Chondrocyte (in vitro differentiated cells): ENCODE measurements around the gene KLF15. TPM values are rescaled to one million over a fixed set of nuclear protein-coding genes. Genes with fewer than 3 reads are reported as not detected.

Experiments used
- DNase-seq: peaks from one replicate; pipeline ENCODE4 v3.0.0; 2021; ENCODE audit warnings: mixed read lengths, low spot score
- H3K27ac Mint-ChIP-seq: one replicate; pipeline ENCODE4 v1.8.0; 2021; ENCODE audit warnings: mild to moderate bottlenecking, moderate library complexity, mixed read lengths; ENCODE audit not compliant: unreplicated experiment
- H3K27me3 Mint-ChIP-seq: 2 replicates; pipeline ENCODE4 v1.8.0; 2021; ENCODE audit warnings: low read depth, mixed read lengths
- H3K36me3 Mint-ChIP-seq: 2 replicates; pipeline ENCODE4 v1.8.0; 2021; ENCODE audit warnings: low read depth, mixed read lengths
- H3K4me1 Mint-ChIP-seq: 2 replicates; pipeline ENCODE4 v1.8.0; 2021; ENCODE audit warnings: low read depth, mild to moderate bottlenecking, mixed read lengths
- H3K4me3 Mint-ChIP-seq: one replicate; pipeline ENCODE4 v1.8.0; 2021; ENCODE audit warnings: mild to moderate bottlenecking, moderate library complexity, mixed read lengths; ENCODE audit not compliant: unreplicated experiment
- H3K9me3 Mint-ChIP-seq: 2 replicates; pipeline ENCODE4 v1.8.0; 2021; ENCODE audit warnings: low read depth, mixed read lengths
- CTCF ChIP-seq: fragments of 200-600 bp; sonication (generic); IDR thresholded peaks from 2 replicates; pipeline ENCODE4 v1.5.0; 2021; ENCODE audit warnings: antibody characterized with exemption, mild to moderate bottlenecking, moderate library complexity
- total RNA-seq: library from RNA; stranded (reverse); gene quantifications from 3 replicates; pipeline ENCODE4 v1.2.1, GENCODE V29; 2021

Gene KLF15
- total RNA-seq, 1 donor from 2014 or later, result 1.3 TPM

DNA sequence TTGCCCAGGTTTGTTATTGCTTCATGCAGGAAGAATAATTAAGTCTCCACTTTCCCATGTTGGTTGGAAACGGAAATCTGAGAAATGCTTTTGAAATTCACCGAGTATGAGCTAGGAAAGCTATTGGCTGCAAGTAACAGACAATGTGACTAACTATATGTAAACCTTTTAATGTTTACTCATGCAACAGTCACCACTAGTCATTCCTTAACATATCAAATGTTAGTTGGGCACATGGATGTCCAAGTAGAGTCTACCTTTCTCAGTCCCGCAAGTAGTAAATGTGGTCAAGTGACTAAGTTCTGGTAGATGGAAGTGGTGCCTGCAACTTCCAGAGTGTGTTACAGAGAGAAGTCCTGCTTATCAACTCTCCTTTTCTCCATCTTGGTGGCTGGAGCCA, 52.5 kb downstream of the KLF15 start:
- H3K4me1 Mint-ChIP-seq, result peaks cover 10% of the 10 kb centered on the region
- H3K27me3 Mint-ChIP-seq, result no peaks in the 10 kb centered on the region
- H3K4me3 Mint-ChIP-seq, result no peak overlapping the region
- no peak for DNase-seq
- H3K27ac Mint-ChIP-seq, result no peak overlapping the region
- peaks cover 22% of the 10 kb centered on the region for H3K9me3 Mint-ChIP-seq
- peaks cover 4% of the 10 kb centered on the region for H3K36me3 Mint-ChIP-seq
- TF ChIP-seq CTCF, result no peak

- Mint-ChIP-seq H3K9me3 (peaks cover 22% of the 10 kb centered on the region), H3K4me3 (no peak overlapping the region), H3K4me1 (peaks cover 10% of the 10 kb centered on the region), H3K36me3 (peaks cover 4% of the 10 kb centered on the region), H3K27me3 (no peaks in the 10 kb centered on the region), H3K27ac (no peak overlapping the region)
- TF ChIP-seq CTCF, result no peak
- no peak for DNase-seq
These were observed 52.9 kb downstream of the KLF15 start for GRCh38 chr3:126304291-126304690.

GRCh38 chr3:126303272-126303671, 53.9 kb downstream of the KLF15 start:
- Mint-ChIP-seq H3K9me3 (peaks cover 32% of the 10 kb centered on the region), H3K4me1 (peaks cover 10% of the 10 kb centered on the region), H3K27me3 (no peaks in the 10 kb centered on the region), H3K36me3 (peaks cover 4% of the 10 kb centered on the region), H3K4me3 (no peak overlapping the region), H3K27ac (no peak overlapping the region)
- TF ChIP-seq CTCF, result no peak
- no peak for DNase-seq

DNA sequence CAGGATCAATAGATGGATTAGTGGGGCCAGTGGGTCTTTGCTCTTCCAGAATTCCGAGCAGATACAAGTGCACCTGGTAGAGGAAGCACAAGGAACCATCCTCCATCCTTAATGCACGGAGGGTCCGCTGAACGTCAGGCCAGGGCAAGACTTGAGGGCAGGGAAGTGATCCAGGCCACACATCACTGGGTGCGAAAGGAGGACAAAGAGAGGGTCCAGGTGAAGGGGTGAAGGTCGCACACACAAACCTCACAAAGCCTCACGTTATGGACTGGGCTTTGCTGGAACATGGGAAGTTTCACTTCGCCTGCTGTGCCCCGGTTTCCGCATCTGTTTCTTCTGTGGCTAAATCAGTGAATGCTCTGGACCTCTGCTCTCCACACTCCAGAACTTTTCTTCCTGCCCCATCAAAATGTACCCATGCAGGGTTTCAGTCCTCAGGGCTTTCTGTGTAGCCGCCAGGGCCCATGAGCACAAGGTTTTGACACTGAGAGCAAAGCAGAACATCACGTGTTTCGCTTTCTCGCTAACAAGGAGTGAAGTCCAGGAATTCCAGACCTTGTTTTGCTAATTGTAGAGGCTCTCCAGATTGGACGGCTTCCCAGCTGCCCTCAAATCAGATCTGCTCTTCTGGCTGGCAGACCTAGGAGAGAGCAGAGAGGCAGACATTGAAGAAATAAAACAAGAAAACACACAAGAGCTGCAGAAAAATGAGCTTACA, 56.3 kb downstream of the KLF15 start:
- Mint-ChIP-seq H3K4me1 (peaks cover 10% of the 10 kb centered on the region), H3K27ac (no peak overlapping the region), H3K36me3 (peaks cover 4% of the 10 kb centered on the region), H3K27me3 (no peaks in the 10 kb centered on the region), H3K4me3 (no peak overlapping the region), H3K9me3 (peaks cover 36% of the 10 kb centered on the region)
- no peak for TF ChIP-seq CTCF
- DNase-seq, result no peak

GRCh38 chr3:126300001-126300760, 57.0 kb downstream of the KLF15 start:
- Mint-ChIP-seq H3K27ac (no peak overlapping the region), H3K9me3 (peaks cover 36% of the 10 kb centered on the region), H3K27me3 (no peaks in the 10 kb centered on the region), H3K4me1 (peaks cover 4% of the 10 kb centered on the region), H3K4me3 (no peak overlapping the region), H3K36me3 (peaks cover 4% of the 10 kb centered on the region)
- TF ChIP-seq CTCF, result no peak
- no peak for DNase-seq
